Activated CD4-positive, alpha-beta T cell treated with anti-CD3 and anti-CD28 coated beads for 48 hours (primary cell): ENCODE measurements around the gene PACS1.
"Not testable (repeated sequence)": the region's sequence is repeated elsewhere in the genome, so short reads cannot be mapped to it uniquely, and the experiment has no call there.

Experiments
- DNase-seq: peaks from one replicate; pipeline ENCODE4 v3.0.0-alpha.2; 2020

Gene PACS1

DNA sequence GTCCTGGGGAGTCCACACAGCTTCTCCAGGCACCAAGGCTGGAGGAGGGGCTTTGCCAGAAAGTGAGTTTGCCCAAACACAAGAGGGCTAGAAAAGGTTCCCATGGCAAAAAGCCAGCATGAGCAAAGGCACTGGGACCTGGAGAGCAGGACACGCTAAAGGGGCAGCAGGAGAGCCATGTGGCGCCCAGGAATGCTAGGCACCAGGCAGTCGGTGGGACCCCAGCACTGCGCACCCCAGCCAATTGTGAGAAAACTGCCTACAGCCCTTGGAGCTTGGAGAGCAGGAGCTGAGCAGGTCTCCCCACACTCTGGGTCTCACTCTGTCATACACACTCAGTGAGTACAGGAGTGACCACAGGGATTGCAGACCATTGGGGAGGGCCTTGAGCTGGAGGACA is 193.2 kb downstream of the PACS1 start:
- no peak for DNase-seq

DNA sequence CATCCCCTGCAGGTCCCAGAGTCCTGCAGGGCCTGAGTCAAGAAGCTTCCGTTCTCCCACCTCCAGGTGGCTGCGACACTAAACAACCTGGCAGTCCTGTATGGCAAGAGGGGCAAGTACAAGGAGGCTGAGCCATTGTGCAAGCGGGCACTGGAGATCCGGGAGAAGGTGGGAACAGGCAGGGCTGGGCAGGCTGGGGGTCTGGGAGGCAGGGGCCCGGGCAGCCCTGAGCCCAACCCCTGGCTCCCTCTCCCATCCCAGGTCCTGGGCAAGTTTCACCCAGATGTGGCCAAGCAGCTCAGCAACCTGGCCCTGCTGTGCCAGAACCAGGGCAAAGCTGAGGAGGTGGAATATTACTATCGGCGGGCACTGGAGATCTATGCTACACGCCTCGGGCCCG is 193.7 kb downstream of the PACS1 start:
- no peak for DNase-seq

DNA sequence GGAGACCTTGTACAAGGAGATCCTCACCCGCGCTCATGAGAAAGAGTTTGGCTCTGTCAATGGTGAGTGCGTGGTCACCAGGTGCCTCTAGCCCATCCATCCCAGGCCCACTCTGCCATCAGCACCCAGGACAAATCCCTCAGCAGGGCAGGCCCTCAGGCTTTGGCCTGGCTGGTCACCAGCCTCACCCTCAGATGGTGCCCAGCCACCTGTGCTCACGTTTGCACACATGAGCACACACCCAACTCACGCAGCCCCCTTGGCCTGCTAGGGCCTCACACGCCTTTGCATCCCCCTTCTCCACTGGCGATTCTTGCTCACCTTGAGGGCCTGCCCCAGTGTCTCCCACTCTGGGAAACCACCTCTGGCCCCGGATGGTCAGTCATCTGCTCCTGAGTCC is 194.3 kb downstream of the PACS1 start:
- DNase-seq = no peak

DNA sequence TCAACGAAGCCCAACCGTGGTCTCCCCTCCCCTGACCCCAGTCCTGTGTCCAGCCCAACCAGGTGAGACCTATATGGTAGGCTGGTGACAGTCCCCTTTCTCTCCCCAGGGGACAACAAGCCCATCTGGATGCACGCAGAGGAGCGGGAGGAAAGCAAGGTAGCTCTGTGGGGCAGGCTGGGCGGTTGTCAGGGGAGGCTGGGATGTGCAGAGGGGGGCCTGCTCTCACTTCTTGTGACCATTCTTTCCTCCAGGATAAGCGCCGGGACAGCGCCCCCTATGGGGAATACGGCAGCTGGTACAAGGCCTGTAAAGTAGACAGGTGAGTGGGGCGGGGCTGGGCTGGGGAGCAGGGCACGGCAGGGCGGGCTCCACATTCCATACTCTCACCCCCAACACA is 194.8 kb downstream of the PACS1 start:
- DNase-seq = peak; percentile 71

DNA sequence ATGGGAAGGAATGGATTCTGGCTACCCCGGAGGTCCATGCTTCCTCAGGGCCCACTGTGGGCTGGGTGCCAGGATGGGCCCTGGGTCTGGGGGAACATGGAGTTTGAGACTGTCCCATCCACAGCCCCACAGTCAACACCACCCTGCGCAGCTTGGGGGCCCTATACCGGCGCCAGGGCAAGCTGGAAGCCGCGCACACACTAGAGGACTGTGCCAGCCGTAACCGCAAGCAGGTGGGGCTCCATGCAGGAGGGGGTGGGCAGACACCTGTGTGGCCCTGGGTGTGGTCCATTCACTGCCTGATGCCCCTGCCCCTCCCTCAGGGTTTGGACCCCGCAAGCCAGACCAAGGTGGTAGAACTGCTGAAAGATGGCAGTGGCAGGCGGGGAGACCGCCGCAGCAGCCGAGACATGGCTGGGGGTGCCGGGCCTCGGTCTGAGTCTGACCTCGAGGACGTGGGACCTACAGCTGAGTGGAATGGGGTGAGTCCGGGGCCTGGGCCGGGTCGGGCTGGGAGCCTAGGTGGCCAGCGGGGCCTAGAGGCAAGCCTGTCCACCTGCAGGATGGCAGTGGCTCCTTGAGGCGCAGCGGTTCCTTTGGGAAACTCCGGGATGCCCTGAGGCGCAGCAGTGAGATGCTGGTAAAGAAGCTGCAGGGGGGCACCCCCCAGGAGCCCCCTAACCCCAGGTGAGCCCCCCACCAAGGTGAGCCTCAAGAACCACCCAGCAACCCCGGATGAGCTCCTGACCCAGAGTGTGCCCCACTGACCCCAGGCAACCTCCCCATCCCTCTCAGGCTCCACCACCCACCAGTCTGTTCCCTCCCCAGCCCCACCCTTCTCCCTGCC is 195.7 kb downstream of the PACS1 start:
- no peak for DNase-seq

DNA sequence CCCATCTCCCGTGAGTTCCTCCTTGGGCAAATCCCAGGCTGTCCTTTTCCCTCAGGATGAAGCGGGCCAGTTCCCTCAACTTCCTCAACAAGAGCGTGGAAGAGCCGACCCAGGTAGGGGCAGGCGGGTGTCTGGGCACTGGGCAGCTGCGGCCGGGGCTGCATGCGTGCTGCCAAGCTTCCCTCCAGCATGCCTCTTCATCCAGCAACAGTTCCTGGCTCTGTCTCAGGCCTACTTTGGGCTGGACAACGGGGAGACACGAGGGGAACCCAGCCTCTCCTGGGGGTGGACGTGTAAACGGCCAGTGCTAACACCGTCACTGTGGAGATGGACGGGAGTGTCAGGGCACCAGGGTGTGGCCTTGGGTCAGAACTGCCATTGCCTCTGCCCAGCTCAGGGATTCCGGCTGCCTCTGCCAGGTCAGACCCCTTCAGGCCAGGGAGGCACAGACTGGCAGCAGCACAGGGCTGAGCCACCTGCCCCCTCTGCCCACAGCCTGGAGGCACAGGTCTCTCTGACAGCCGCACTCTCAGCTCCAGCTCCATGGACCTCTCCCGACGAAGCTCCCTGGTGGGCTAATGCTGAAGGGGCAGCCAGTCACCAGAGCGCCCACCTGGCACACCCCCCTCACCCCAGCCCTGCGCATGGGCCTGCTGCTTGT is 196.4 kb downstream of the PACS1 start:
- no peak for DNase-seq

DNA sequence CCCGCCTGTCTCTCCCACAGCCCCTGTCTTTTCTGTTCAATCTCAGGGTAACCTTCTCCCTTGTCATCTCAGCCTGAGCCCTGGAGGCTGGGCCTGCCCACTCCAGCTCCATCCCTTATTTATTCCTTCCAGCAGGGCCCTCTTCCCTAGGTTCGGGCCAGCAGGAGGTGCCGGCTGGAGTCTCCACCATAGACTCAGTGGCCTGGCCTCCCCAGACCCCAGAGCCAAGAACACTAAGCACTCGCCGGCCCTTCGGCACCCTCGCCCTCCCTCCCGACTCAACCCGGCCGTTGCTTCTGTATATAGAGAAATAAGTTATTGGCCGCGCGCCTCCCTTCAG is 196.9 kb downstream of the PACS1 start:
- DNase-seq = no peak

DNA sequence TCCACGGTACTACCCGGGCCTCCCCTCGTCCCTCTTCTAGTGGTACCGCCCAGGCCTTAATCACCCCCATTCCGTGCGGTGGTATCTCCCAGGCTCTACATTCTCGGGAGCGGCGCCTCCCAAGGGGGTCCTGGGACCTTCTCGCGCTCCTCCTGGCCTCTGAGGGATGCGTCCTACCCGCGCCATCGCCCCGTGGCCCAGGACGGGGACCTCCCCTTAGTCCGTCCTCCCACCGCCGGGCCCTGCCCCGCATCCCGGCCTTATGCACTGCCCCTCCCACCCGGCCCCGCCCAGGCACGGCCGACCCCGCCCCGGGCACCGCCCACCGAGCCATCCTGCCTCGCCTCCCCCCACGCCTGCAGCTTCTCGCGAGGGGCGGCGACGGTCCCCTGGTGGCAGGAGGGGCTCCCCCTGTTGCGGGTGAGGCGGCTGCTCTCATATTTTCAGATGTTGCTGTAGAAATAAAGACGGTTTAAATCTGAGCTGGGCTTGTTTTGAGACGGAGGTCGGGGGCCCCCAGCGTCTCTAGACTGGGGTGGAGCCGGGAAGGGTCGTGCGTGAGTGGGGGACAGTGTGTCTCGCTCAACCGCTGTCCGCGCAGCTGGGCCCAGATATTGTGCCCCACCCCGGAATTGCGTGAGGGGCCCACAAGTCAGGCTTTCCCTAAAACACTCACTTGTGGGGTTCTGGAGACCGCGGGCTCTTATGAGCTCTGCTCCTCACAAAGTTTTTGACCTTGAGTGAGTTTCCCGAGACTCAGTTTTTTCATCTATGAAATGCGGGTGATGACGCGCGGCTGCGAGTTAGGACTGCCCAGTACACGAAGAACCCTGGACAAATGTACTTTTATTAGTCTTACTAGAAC is 197.5 kb downstream of the PACS1 start:
- peak; percentile 91 for DNase-seq

DNA sequence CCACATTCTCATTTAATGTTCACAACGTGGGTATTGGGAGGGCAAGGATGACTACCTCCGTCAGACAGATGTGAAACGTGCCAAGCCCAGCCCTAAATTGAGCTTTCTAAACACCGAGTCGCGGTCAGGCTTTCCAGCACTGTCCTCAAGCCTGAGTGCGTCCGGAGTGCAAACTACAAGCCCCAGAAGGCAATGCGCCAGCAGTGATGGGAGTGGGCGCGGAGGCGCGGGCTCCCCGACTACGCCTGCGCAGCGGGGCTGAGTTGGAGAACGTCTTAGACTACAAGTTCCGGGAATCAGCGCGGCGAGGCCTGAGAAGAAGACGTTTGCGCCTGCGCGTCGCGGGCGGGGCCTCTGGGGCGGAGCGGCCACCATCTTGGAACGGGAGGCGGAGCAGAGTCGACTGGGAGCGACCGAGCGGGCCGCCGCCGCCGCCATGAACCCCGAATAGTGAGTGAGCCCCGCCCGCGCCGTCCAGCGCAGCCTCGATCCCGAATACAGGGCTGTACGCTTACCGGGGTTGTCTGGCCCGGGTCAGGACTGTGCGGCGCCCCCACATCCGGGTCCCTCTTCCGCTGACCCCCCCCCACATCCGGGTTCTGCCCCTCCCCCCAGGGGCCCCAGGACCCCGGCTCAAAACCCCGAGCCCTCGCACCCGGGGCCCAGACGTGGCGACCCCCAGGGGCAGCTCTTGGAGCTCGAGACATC is 198.3 kb downstream of the PACS1 start, which contains the start of gene RAB1B:
TSS of gene RAB1B (plus strand) at position 396 of the 708 bp plus-strand sequence. CDS start at position 437, 41 bp downstream.
- peak; percentile 100 for DNase-seq

DNA sequence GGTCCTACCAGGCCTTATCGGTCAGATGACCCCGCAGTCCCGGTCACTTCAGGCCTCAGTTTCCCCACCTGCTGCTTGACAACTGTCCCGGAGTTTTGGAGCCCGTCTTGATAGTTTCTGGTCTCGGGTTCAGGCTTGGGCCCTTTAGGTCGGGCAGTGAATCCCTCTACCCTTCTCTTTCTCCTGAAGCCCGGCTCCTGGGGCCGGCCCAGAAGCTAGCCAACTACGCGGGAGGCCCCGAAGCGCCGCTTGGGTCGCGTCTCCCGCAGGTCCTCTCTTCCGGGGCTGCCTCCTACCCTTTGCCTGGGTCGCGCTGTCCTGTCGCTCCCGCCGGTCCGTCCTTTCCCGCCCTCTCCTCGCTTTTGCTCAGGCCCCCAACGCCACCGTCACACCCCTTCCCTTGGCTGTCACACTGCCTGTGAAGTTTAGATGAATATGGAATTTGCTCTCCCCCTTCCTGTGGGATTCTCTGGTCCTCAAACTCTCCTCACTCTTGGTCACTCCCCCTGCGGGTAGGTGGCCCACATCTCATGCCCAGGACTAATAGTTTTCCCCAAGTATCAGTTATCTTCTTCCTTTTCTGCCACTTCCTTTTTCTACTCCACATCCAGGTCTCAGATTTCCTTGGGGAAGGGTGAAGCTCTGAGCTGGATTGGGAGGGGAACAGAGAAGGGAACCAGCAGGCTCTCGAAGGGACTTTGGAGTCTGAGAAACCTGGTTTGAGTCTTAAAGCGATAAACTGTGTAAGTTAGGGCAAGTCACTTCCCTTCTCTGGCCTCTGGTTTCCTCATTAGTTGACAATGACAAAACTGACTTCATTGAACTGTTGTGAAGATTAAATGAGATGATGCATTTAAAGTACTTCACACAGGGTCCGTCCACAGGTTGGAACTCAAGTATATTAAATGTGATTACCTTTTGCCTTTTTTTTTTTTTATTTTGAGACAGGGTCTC is 199.2 kb downstream of the PACS1 start:
- DNase-seq = peak; percentile 34

DNA sequence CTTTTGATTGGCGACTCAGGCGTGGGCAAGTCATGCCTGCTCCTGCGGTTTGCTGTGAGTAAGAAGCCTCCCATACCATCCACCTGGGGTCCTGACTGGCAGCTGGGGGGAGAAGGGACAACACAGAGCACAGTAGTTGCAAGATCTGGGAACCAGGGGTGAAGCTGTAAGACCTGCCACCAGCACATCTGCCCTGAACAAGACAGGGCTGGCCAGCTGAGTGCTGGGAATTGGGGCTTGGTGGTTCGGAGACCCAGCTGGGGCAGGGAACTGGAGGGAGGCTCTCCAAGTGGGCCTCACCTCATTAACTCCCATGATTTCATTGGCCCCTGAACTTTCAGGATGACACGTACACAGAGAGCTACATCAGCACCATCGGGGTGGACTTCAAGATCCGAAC is 201.7 kb downstream of the PACS1 start:
- no peak for DNase-seq

DNA sequence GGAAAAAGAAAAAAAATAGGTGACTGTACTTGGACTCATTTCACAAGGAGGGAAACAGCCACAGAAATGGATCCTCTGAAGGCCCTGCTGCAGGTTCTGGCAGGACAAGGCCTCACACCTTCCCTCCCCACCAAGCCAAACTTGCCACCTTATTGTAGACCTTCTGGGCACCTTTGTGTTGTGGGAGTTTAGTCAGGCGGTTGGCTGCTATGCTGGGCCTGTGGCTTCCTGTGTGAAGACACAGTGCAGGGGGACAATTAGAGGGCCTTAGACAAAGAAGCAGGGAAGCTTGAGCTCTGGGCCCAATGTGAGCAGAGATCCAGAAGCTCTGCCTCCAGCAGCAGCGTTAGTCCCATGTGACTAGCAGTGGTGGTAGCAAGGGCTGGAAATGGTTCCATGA is 202.5 kb downstream of the PACS1 start:
- no peak for DNase-seq

DNA sequence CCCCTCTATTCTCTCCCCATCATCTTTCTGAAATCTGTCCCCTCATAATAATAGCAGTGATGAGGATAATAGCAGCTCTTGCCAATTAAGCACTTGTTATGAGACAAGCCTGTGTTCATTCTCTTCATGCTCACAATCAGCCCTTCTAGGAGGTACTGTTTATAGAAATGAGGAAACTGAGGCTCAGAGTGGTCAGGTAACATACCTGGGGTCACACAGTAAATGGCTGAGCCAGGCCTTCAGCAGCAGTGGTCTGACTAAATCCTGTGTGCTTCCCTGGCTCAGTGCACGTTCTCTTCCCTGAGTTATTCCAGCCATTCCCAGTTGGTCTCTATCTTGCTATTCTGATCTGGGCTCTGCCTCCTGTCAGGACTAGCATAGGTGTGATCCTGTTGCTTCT is 204.1 kb downstream of the PACS1 start:
- DNase-seq = no peak

DNA sequence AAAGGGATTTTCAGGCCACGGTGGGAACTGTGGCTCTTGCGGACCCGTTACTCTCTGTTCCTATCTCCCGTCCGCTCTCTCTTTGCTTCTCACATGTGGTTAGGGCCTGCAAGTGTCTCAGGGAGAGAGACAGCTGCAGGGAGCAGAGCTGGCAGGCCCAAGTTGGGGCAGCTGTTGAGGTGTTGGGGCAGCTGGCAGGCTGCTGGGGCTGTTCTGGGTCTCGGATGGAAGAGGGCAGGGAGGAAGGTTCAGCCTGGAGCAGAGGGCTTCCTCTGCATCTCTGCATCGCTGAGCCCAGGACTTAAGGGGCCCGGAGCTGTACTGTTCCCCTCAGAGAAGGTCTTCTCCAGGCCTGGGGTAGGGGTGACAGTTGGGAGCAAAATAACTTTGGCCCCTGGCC is 205.3 kb downstream of the PACS1 start:
- no peak for DNase-seq

DNA sequence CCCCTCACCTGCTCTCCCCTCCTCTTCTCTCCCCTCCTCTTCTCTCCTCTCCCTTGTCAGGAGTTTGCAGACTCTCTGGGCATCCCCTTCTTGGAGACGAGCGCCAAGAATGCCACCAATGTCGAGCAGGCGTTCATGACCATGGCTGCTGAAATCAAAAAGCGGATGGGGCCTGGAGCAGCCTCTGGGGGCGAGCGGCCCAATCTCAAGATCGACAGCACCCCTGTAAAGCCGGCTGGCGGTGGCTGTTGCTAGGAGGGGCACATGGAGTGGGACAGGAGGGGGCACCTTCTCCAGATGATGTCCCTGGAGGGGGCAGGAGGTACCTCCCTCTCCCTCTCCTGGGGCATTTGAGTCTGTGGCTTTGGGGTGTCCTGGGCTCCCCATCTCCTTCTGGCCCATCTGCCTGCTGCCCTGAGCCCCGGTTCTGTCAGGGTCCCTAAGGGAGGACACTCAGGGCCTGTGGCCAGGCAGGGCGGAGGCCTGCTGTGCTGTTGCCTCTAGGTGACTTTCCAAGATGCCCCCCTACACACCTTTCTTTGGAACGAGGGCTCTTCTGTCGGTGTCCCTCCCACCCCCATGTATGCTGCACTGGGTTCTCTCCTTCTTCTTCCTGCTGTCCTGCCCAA is 206.0 kb downstream of the PACS1 start:
- no peak for DNase-seq

DNA sequence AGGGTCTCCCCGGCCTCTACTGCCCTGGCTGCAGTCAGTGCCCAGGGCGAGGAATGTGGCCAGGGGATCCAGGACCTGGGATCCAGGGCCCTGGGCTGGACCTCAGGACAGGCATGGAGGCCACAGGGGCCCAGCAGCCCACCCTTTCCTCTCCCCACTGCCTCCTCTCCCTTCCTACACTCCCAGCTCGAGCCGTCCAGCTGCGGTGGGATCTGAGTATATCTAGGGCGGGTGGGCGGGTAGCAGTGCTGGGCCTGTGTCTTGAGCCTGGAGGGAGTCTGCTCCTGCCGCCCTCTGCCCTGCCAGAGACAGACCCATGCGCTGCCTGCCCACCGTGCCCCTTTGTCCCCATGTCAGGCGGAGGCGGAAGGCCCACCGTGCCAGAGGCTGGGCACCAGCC is 206.5 kb downstream of the PACS1 start:
- DNase-seq = not testable (repeated sequence)

DNA sequence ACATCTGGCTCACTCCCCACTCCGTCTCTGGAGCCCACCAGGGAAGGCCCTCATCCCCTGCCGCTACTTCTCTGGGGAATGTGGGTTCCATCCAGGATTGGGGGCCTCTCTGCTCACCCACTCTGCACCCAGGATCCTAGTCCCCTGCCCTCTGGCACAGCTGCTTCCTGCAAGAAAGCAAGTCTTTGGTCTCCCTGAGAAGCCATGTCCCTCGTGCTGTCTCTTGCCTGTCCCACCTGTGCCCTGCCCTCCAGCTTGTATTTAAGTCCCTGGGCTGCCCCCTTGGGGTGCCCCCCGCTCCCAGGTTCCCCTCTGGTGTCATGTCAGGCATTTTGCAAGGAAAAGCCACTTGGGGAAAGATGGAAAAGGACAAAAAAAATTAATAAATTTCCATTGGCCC is 207.0 kb downstream of the PACS1 start:
- not testable (repeated sequence) for DNase-seq

DNA sequence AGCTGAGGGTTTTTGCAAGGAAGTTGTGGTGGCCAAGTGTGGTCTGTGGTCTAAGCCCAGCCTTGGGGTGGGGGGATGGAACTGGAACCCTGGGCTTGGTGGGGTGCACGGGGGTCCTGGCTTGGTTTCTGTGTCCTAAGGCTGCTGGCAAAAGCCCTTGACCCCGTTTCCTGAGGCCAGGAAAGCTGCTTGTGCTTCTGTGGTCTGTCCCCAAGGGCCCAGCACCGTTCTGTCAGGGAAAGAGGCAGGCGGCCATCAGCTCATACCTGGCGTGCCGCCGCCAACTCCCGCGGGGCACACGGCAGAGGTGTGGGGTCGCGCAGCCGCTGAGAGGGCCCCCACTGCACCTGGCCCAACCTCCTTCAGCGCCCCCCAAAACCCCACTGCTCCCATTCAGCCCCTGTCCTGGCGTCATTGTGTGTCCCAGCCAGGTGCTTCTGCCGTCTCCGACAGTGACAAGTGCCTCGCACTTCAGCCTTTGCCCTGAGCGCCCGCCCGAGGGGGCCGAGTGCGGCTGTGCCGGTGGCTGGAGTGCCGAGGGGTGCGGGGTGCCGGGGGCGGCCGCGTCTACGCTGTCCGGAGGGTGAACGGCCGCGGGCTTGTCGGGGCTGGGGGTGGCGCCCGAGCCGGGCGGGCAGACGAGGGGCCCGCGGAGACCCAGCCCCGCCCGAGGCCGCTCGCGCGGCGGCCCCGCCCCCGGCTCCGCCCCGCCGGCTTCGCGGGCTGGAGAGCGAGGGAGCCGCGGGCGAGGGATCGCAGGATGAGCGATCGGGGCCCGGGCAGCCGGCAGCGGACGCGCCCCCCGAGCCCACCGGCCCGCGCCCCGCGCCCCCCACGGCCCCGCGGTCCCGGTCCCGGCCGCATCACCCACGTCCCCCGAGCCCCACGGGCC is 207.6 kb downstream of the PACS1 start, which contains the start of gene CNIH2:
TSS of gene CNIH2 (plus strand) at position 705 of the 892 bp plus-strand sequence. CDS start 282 bp downstream, outside the sequence.
- DNase-seq = peak; percentile 41

DNA sequence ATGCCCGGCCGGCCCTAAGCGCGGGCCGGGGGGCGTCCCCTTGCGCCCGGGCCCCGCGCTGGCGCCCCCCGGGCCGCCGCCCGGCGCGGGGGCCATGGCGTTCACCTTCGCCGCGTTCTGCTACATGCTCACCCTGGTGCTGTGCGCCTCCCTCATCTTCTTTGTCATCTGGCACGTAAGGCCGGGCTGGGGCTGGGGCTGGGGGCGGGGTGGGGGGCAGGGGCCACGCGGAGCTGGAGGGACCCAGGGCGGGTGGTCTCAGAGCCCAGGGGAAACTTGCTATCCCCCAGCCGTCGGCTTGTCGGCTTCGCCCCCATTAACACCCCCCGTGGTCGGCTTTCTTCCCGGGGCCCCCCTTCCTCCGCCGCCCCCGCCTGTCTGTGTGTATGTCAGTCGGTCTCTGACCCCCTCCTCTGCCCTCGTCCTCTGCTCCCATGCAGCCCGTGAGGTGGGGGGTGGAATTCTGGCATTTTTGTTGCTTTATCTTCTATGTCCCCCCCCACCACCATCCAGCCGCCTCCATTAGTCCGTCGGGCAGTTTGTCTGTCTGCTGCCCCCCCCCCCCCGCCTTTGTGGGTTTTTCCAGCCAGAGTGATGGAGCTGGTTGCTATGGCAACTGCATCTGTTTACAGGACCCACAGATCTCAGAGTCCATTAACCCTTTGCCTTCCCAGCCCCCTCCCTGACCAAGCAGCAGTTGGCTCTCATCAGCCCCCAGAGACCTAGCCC is 208.5 kb downstream of the PACS1 start:
- no peak for DNase-seq
